Calu3 (cell line): ENCODE measurements around the gene FRMD1. TPM values are rescaled to one million over a fixed set of nuclear protein-coding genes. Genes with fewer than 3 reads are reported as not detected.

Experiments
- BruUV-seq: library from RNA; stranded (reverse); fragments of 400-500 nt; replicated peaks from 2 replicates; lab custom pipeline; 2021; lab: Mats Ljungman, UMichigan
- CTCF ChIA-PET: fragments of 300-600 bp; sonication (Branson Sonifier 250); formaldehyde crosslinking; loops from one replicate; lab custom pipeline; 2022; ENCODE audit warnings: antibody characterized with exemption; lab: Charles Lee
- DNase-seq: peaks from one replicate; pipeline ENCODE4 v3.0.0; 2022
- H3K27ac Mint-ChIP-seq: one replicate; pipeline ENCODE4 v1.8.0; 2022; ENCODE audit warnings: mixed read lengths; ENCODE audit not compliant: unreplicated experiment
- H3K27me3 Mint-ChIP-seq: one replicate; pipeline ENCODE4 v1.8.0; 2022; ENCODE audit warnings: mixed read lengths; ENCODE audit not compliant: unreplicated experiment
- H3K36me3 Mint-ChIP-seq: one replicate; pipeline ENCODE4 v1.8.0; 2022; ENCODE audit warnings: mild to moderate bottlenecking, moderate library complexity, mixed read lengths; ENCODE audit not compliant: insufficient read depth, unreplicated experiment
- H3K4me1 Mint-ChIP-seq: one replicate; pipeline ENCODE4 v1.8.0; 2022; ENCODE audit warnings: mild to moderate bottlenecking, low read depth, mixed read lengths; ENCODE audit not compliant: unreplicated experiment
- H3K4me3 Mint-ChIP-seq: one replicate; pipeline ENCODE4 v1.8.0; 2022; ENCODE audit warnings: mild to moderate bottlenecking, low read depth, moderate library complexity, mixed read lengths; ENCODE audit not compliant: unreplicated experiment
- H3K9me3 Mint-ChIP-seq: one replicate; pipeline ENCODE4 v1.8.0; 2022; ENCODE audit warnings: low read depth, mixed read lengths; ENCODE audit not compliant: unreplicated experiment
- CTCF ChIP-seq: fragments of 200-600 bp; IDR thresholded peaks from one replicate; pipeline ENCODE4 v1.8.0; 2022; ENCODE audit warnings: antibody characterized with exemption; ENCODE audit not compliant: unreplicated experiment
- intact Hi-C: fragments of 100-400 bp; cut with micrococcal nuclease; formaldehyde crosslinking; loops from one replicate; pipeline ENCODE4 v1.10.0; 2022; ENCODE audit not compliant: unreplicated experiment
- total RNA-seq: library from RNA; stranded (reverse); gene quantifications from 2 replicates; pipeline ENCODE4 v1.2.3, GENCODE V29; 2022

FRMD1 gene
- total RNA-seq, 1 experiment from 2014 or later = not detected

GRCh38 chr6:168120390-168121302, 41.6 kb upstream of the FRMD1 start:
- peaks cover 29% of the 10 kb centered on the region for H3K27me3 Mint-ChIP-seq
- CTCF ChIA-PET = no interaction called here
- BruUV-seq = no TSS peak
- intact Hi-C loops = no loop called here
- no peaks in the 10 kb centered on the region for H3K36me3 Mint-ChIP-seq
- H3K4me1 Mint-ChIP-seq = no peaks in the 10 kb centered on the region
- H3K4me3 Mint-ChIP-seq = no peak overlapping the region
- no peak for TF ChIP-seq CTCF
- no peak overlapping the region for H3K27ac Mint-ChIP-seq
- no peak for DNase-seq
- H3K9me3 Mint-ChIP-seq = peaks cover 1% of the 10 kb centered on the region

- intact Hi-C loops = no loop called here
- Mint-ChIP-seq H3K27ac (no peak overlapping the region), H3K4me1 (no peaks in the 10 kb centered on the region), H3K27me3 (peaks cover 30% of the 10 kb centered on the region), H3K9me3 (peaks cover 4% of the 10 kb centered on the region), H3K36me3 (no peaks in the 10 kb centered on the region), H3K4me3 (no peak overlapping the region)
- BruUV-seq = no TSS peak
- CTCF ChIA-PET = interaction anchor here (1.4 kb wide), 1 partner anchor 14 kb away, joined by 4 read pairs; no protein-coding TSS in a partner anchor
- TF ChIP-seq CTCF = no peak
- DNase-seq = no peak
These were observed 40.5 kb upstream of the FRMD1 start for GRCh38 chr6:168119539-168119938.

- H3K4me1 Mint-ChIP-seq = no peaks in the 10 kb centered on the region
- BruUV-seq = no TSS peak
- H3K4me3 Mint-ChIP-seq = no peak overlapping the region
- no peaks in the 10 kb centered on the region for H3K36me3 Mint-ChIP-seq
- H3K27me3 Mint-ChIP-seq = peaks cover 35% of the 10 kb centered on the region
- no peak for DNase-seq
- no peak overlapping the region for H3K27ac Mint-ChIP-seq
- TF ChIP-seq CTCF = no peak
- CTCF ChIA-PET = interaction anchor here (1.4 kb wide), 1 partner anchor 14 kb away, joined by 4 read pairs; no protein-coding TSS in a partner anchor
- H3K9me3 Mint-ChIP-seq = peaks cover 4% of the 10 kb centered on the region
- intact Hi-C loops = no loop called here
These were observed 39.9 kb upstream of the FRMD1 start for GRCh38 chr6:168118935-168119334.

GRCh38 chr6:168117942-168118341, 38.9 kb upstream of the FRMD1 start:
- no TSS peak for BruUV-seq
- Mint-ChIP-seq H3K27ac (no peak overlapping the region), H3K4me3 (no peak overlapping the region), H3K9me3 (peaks cover 4% of the 10 kb centered on the region), H3K27me3 (peaks cover 29% of the 10 kb centered on the region), H3K36me3 (no peaks in the 10 kb centered on the region), H3K4me1 (no peaks in the 10 kb centered on the region)
- intact Hi-C loops = no loop called here
- CTCF ChIA-PET = interaction anchor here (1.4 kb wide), 1 partner anchor 15 kb away, joined by 4 read pairs; no protein-coding TSS in a partner anchor
- DNase-seq = no peak
- peak; percentile 17 for TF ChIP-seq CTCF
